Measurements from ENCODE around the gene PLCB4.

Gene PLCB4

DNA sequence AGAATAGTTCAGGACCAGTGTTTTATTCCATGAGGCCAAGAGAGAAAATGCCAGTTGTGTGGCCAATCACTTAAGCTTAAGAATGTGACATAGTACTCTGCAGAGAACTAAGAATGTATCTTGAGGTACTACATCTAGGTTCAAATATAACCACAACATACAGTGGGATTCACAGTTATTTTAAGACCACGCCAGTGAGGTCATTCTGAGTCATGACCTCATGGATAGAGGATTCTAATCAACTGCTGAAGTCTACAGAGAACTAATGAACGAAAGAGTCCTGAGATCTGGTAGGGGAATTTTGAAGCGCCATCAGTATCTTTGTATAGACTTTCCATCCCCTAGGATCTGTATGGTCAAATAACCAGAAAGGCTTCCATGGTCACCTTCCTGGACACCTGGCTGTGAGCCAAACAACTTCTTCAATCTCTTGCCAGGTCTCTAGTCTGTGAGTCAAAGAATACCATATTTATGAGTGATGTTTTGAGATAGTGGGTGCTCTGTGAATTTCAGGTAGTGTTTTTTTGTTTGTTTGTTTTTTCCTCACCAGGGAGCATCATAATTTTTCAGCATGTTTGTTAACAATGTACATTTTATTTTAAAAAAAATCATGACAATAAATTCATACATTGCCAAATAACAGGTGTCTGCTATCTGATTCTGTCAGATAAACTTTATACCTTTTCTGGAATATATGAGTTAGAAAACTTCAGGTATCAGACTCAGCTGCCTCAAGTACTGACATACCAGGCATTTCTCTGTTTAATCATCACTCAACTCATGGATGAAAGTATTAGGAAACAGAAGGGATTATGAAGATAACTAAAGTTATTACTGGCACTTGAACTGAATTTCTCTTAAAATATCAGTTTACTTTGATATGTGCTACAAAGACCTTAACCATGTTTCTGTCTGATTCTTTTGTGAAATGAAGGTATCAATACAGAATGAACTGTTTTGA, 217.9 kb downstream of the PLCB4 start:
- DNase-seq, result no peak

DNA sequence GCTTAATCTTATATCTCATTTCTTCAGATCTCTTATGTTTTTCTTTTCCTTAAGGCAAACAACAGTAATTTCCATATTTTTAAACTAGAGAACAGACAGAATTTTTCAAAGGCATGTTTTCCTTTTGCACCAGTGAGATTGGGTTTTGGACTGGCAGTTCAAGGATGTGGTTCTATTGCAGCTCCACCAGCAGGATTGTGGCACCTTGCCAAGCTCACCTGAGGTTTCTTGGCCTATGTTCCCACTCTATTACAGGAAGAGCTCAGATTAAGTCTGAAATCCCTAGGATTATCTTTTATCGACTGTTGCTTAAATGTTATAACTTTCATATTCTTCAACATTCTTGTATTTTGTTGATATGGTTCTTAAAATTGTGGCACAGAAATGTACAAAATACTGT, 218.9 kb downstream of the PLCB4 start:
- DNase-seq, result no peak

- DNase-seq, result no peak
Observed at GRCh38 chr20:9290331-9290730, 221.4 kb downstream of the PLCB4 start.

- no peak for DNase-seq
Observed at GRCh38 chr20:9293145-9293544, 224.3 kb downstream of the PLCB4 start.

GRCh38 chr20:9294041-9294440, 225.2 kb downstream of the PLCB4 start:
- no peak for DNase-seq

DNA sequence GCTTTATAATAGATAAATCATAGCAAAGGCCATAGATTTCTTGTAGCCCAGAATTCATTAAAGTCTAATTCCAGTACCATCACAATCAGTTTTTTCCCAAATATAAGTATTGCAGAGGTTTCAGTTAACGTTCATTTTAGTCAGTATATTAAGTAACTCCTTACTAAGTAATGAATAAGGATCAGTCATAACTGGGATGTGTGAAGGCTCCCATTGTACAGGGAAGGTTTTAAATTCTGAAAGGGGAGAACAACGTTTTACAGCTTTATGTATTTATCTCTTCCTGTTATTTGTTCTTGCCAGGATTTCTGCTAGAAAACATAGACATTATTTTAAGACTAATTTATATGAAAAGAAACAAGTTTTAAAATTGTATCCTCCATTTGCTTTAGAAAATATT, 230.0 kb downstream of the PLCB4 start:
- DNase-seq, result no peak

DNA sequence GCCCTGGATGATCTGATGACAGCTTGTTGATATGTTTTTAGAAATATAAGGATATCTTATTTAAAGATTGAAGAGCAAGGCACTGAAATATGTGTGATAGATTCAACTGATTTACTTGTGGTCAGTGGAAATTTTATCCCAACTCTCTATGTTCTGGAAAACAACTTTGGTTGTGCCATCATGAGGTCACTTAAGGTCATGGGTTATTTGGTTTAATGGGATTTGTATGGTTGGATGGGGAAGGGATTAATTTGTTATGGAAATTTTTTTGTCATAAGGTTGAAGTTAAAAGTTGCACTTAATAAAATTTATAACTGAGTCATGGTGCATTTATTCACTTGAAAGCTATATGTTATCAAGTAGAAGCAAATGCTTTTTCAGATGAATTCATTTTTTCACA, 231.2 kb downstream of the PLCB4 start:
- no peak for DNase-seq

DNA sequence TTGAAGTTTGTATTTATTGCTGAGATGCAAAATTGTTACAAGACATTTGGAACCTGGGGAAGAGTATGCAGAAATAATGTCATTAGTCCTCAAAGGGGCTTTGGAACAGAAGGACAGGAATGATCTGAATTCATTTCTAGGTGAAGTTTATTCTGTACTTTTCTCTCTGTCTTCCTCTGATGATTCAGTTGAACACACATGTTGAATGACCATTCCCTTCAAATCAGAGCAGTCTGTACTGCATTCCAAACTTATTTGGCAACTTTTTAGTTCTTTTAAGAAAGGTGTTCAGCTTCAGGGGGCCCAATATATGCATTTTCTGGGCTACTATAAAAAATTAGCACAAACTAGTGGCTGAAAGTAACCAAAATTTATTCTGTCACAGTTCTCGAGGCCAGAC, 231.6 kb downstream of the PLCB4 start:
- no peak for DNase-seq

GRCh38 chr20:9301129-9302090, 232.5 kb downstream of the PLCB4 start:
- DNase-seq, result no peak

DNA sequence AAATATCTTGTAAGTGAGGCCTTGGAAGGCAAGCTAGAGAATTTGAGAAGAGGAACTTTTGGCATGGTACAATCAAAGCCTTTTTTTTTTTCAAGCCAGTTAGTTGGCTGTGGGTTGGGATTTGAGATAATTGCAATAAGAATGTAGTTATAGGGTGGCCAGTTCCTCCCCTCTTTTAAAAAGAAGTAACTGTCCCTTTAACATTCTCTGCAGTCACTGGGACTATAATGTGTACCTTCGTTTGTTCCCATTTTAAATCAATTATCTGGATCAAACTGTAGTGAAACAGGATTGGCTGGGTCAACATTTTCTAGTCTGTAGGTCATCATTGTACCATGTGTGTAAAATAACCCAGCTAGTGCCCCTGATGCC, 233.2 kb downstream of the PLCB4 start:
- no peak for DNase-seq

DNA sequence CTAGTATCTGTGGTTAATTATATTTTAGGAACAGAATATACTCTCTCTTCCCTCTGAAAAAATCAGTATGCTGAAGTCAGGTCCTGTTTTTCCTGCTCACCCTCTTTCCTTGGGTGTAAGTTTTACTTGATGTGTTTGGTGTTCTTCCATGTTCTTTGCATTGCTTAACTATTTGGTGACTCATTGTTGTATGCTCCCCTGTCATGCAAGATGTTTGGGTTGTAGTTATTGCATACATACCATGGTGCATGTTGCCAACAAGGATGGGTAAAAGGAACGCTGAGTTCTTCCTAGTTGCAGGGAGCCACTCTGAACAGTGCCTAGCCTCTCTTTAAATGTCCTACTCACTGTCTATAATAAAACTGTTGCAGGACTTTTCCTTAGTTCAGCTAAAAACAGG, 237.6 kb downstream of the PLCB4 start:
- no peak for DNase-seq

DNA sequence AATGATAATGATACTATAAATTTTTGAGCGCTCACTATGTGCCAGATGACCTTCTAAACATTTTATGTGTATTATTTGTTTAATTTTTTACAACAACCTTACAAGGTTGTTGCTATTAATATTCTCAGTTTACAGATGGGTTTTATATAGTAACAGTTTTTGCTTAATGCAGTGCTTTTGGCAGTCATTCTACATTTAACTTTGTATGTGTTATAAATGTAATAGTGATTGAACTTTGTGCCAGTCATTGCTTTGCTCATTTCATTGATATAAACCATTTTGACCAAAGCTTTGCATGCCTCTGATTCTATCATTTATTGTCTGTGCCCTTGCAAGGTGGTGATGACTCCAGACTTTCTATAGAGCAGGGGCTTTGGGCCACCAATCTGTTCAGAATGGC, 239.2 kb downstream of the PLCB4 start:
- DNase-seq, result no peak

- no peak for DNase-seq
Observed at GRCh38 chr20:9311132-9311531, 242.2 kb downstream of the PLCB4 start.

GRCh38 chr20:9319687-9320384, 250.9 kb downstream of the PLCB4 start:
- DNase-seq, result no peak

- DNase-seq, result no peak
Observed at GRCh38 chr20:9321007-9321406, 252.1 kb downstream of the PLCB4 start.

- DNase-seq, result no peak
Observed at GRCh38 chr20:9322661-9323060, 253.8 kb downstream of the PLCB4 start.

GRCh38 chr20:9323622-9324021, 254.7 kb downstream of the PLCB4 start:
- DNase-seq, result no peak

DNA sequence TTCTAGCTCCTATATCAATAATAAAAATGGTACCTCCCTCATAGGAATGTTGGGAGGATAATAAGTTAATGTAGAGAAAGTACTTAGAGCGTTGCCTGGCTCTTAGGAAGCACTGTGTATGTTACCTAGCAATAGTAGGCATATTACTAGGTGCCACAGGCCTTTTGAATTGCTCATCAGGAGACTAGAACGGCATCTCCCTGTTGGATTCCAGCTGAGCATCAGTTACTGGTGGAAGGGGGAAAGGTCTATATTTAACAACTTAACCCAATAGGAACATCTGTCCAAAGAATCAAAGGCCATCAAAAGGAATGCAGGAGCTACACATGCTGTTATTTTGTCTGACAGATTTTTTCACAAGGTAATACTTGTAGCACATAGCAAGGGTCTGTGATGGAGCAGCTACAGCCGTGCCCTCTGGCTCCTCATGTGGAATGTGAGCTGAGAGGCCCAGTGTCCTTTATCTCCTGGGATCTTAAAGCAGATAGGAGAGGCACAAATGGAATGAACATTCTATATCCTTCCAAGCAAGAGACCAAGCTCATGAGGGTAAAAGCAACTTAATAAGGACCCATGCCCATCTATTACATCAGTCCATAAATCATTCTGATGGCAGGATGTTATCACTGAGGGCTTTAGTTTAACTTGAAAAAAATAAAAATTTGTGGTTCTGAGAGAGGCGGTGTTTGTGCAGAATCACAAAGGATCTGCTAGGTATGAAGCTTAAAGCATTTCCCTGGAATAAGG, 260.6 kb downstream of the PLCB4 start:
- no peak for DNase-seq

GRCh38 chr20:9330151-9330550, 261.3 kb downstream of the PLCB4 start:
- DNase-seq, result no peak

- DNase-seq, result no peak
Observed at GRCh38 chr20:9331707-9332435, 263.0 kb downstream of the PLCB4 start.

DNA sequence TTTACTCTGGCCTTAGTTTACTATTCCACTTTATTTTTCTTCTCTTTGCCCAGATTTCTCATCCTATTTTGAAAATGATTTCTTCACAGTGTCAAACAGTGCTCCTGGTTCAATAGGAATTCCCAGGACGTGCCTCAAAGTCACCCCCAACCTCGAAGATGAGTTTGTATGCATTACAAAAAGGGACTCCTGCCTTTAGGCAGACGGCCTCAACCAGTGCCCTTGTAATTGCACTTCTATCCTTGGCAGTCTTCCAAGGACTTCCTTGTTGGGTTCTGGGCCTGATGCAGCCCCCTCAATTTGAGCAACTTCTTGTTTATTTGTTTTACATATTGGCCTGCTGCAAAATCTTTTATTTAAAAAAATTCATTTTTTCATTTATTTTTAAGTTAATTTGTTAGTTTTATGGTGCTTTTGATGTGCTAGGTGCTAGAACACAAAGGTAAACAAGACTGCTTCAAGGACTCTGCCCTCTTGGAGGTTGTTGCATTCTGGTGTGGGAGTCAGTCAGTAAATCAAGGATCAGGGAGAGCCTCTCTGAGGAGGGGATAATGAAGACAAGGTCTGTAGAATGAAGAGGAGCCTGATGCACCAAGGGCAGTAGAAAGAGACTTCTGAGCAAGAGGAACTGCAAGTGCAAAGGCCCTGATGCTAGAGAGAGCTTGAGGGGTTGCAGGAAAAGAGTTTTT, 264.0 kb downstream of the PLCB4 start:
- no peak for DNase-seq

Measured in CD4-positive, alpha-beta T cell treated with Interleukin-4 for 4 hours (primary cell).